AG04450 (cell line): Measurements from ENCODE around the gene RNF11. TPM values are rescaled to one million over a fixed set of nuclear protein-coding genes. Genes with fewer than 3 reads are reported as not detected.

Experiments
- CTCF ChIA-PET: fragments of 300-600, 350-600 bp; formaldehyde crosslinking; extraction: SDS; loops from one replicate; lab custom pipeline; 2022; ENCODE audit warnings: antibody characterized with exemption, inconsistent platforms; lab: Charles Lee
- POLR2A ChIA-PET: fragments of 350-600 bp; formaldehyde crosslinking; extraction: SDS; loops from one replicate; lab custom pipeline; 2021; ENCODE audit warnings: antibody characterized with exemption, inconsistent platforms; lab: Yijun Ruan, JAX
- DNase-seq: peaks from one replicate; pipeline ENCODE4 v3.0.0-alpha.2; 2011; ENCODE audit warnings: low read depth, low spot score
- H3K27ac ChIP-seq: one replicate; pipeline ENCODE4 v1.5.1; 2012; ENCODE audit warnings: low read depth, low read length, control low read depth
- H3K27me3 ChIP-seq: one replicate; pipeline ENCODE4 v1.6.0; 2012; ENCODE audit warnings: low read length; ENCODE audit not compliant: control insufficient read depth, insufficient read depth
- H3K4me3 ChIP-seq: 2 replicates; pipeline ENCODE4 v1.5.1; 2011; ENCODE audit warnings: mild to moderate bottlenecking, low read depth, low read length, control low read depth
- H3K9me3 ChIP-seq: 2 replicates; pipeline ENCODE4 v1.5.1; 2012; ENCODE audit warnings: low read length; ENCODE audit not compliant: control insufficient read depth, insufficient read depth
- polyA plus RNA-seq: library from polyadenylated mRNA; depleted of rRNA; stranded (reverse); fragments of >200 nt; gene quantifications from 2 replicates; pipeline ENCODE4 v1.2.3, GENCODE V29; 2011
- TF ChIP-seq, protein P1 (sequence below): IDR thresholded peaks from 2 replicates; pipeline ENCODE4 v1.5.1; 2011; ENCODE audit warnings: low read depth, low read length, control low read depth, inconsistent platforms

Gene RNF11
- polyA plus RNA-seq, 1 experiment: 163 TPM

DNA sequence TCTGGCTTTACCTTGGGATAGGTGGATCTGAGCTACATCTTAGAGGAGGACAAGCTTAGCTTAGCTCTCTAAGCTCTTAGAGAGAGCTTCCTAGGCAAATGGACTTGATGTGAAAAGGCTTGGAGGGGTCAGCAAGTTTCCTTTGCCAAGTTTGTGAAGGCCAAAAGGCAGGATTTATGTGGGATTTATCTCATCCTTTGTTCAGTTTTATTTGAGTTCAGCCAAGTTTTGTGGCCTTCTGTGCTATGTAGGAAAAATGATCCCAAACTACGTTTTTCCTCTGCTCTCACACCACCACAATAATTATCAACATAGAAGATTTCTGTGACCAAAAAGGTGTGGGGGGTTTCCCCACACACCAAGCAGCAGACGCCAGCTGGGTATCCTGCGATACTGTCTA, 26.0 kb upstream of the RNF11 start:
- H3K27me3 ChIP-seq: no peaks in the 10 kb centered on the region
- DNase-seq: no peak
- no peak overlapping the region for H3K27ac ChIP-seq
- no peak overlapping the region for H3K4me3 ChIP-seq
- CTCF ChIA-PET: interaction anchor here (0.8 to 1.3 kb wide), 3 partner anchors 18 to 21 kb away, joined by 4 to 5 read pairs (median 5); no protein-coding TSS in a partner anchor
- H3K9me3 ChIP-seq: no peaks in the 10 kb centered on the region
- TF ChIP-seq, protein P1, sequence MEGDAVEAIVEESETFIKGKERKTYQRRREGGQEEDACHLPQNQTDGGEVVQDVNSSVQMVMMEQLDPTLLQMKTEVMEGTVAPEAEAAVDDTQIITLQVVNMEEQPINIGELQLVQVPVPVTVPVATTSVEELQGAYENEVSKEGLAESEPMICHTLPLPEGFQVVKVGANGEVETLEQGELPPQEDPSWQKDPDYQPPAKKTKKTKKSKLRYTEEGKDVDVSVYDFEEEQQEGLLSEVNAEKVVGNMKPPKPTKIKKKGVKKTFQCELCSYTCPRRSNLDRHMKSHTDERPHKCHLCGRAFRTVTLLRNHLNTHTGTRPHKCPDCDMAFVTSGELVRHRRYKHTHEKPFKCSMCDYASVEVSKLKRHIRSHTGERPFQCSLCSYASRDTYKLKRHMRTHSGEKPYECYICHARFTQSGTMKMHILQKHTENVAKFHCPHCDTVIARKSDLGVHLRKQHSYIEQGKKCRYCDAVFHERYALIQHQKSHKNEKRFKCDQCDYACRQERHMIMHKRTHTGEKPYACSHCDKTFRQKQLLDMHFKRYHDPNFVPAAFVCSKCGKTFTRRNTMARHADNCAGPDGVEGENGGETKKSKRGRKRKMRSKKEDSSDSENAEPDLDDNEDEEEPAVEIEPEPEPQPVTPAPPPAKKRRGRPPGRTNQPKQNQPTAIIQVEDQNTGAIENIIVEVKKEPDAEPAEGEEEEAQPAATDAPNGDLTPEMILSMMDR: no peak
- POLR2A ChIA-PET: no interaction called here

GRCh38 chr1:51210676-51211075, 25.4 kb upstream of the RNF11 start:
- no peak for DNase-seq
- Histone ChIP-seq H3K27ac (no peak overlapping the region), H3K9me3 (no peaks in the 10 kb centered on the region), H3K27me3 (no peaks in the 10 kb centered on the region), H3K4me3 (no peak overlapping the region)
- TF ChIP-seq, protein P1: no peak
- ChIA-PET CTCF (interaction anchor here (0.8 to 1.3 kb wide), 2 partner anchors 20 to 21 kb away, joined by 5 read pairs; no protein-coding TSS in a partner anchor), POLR2A (no interaction called here)

DNA sequence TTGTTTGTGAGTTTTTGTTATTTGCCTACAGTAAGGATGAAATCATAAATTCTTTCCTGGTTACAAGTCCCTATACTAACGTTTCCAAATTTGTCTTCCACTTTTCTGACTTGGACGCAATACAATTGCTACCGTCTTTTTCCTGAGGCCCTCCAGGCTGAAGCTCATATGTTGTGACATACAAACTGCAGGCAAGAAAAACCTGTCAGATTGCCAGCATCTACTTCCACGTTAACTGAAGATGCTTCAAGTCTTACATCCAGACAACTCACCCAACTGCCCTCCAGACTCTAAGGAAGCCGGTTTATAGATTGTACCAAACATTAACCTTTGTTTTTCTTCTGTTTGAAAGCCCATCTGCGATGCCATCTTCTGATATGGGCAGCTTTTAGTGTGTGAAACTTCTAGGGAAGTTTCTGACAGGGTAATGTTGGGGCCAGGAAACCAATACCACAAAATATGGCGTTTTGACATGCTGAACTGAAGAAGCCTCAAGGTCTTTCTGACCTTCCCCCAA, 21.4 kb upstream of the RNF11 start:
- TF ChIP-seq, protein P1: no peak
- no peak overlapping the region for H3K4me3 ChIP-seq
- POLR2A ChIA-PET: no interaction called here
- no peak overlapping the region for H3K27ac ChIP-seq
- H3K27me3 ChIP-seq: no peaks in the 10 kb centered on the region
- peak; percentile 73 for DNase-seq
- no peaks in the 10 kb centered on the region for H3K9me3 ChIP-seq
- CTCF ChIA-PET: interaction anchor here (1.2 to 3.2 kb wide), 2 partner anchors 26 to 441 kb away, joined by 3 to 10 read pairs; no protein-coding TSS in a partner anchor

GRCh38 chr1:51215169-51215568, 20.9 kb upstream of the RNF11 start:
- H3K27ac ChIP-seq: no peak overlapping the region
- ChIA-PET POLR2A (no interaction called here), CTCF (interaction anchor here (0.8 to 3.2 kb wide), 4 partner anchors 26 to 441 kb away, joined by 3 to 14 read pairs (median 6); no protein-coding TSS in a partner anchor)
- no peak for DNase-seq
- H3K9me3 ChIP-seq: no peaks in the 10 kb centered on the region
- no peak overlapping the region for H3K4me3 ChIP-seq
- no peaks in the 10 kb centered on the region for H3K27me3 ChIP-seq
- TF ChIP-seq, protein P1: no peak

- no peak overlapping the region for H3K27ac ChIP-seq
- no peak for DNase-seq
- H3K4me3 ChIP-seq: no peak overlapping the region
- POLR2A ChIA-PET: no interaction called here
- no peaks in the 10 kb centered on the region for H3K27me3 ChIP-seq
- CTCF ChIA-PET: interaction anchor here (0.6 to 3.2 kb wide), 4 partner anchors 23 to 118 kb away, joined by 3 to 14 read pairs (median 9); no protein-coding TSS in a partner anchor
- H3K9me3 ChIP-seq: no peaks in the 10 kb centered on the region
- TF ChIP-seq, protein P1: no peak
These were observed 19.4 kb upstream of the RNF11 start for GRCh38 chr1:51216631-51217030.
